RWPE2 (cell line): Measurements from ENCODE around the gene RASD2.

ENCODE experiments used
- ATAC-seq: fragments of 200-7000 bp; cut with Tn5 transposase; 3 replicates; pipeline ENCODE4 v1.9.1; 2021; ENCODE audit warnings: low read depth
- DNase-seq: peaks from one replicate; pipeline ENCODE4 v3.0.0-alpha.2; 2020; ENCODE audit warnings: low spot score
- H3K27ac ChIP-seq: fragments of 450-650 bp; 2 replicates; pipeline ENCODE4 v1.5.1; 2017; ENCODE audit warnings: mild to moderate bottlenecking; ENCODE audit not compliant: poor library complexity, severe bottlenecking
- H3K27me3 ChIP-seq: fragments of 250-450 bp; sonication (Bioruptor Pico); 2 replicates; pipeline ENCODE4 v1.5.1; 2021; ENCODE audit warnings: mild to moderate bottlenecking, moderate library complexity; ENCODE audit not compliant: insufficient read depth, poor library complexity, severe bottlenecking
- H3K36me3 ChIP-seq: fragments of 250-450 bp; sonication (Bioruptor Pico); 2 replicates; pipeline ENCODE4 v1.5.1; 2020; ENCODE audit warnings: low read depth, mild to moderate bottlenecking, moderate library complexity
- H3K4me1 ChIP-seq: fragments of 250-450 bp; sonication (Bioruptor Pico); 2 replicates; pipeline ENCODE4 v1.5.1; 2021; ENCODE audit warnings: mild to moderate bottlenecking, moderate library complexity; ENCODE audit not compliant: insufficient read depth, poor library complexity, severe bottlenecking
- H3K4me3 ChIP-seq: fragments of 250-450 bp; sonication (Bioruptor Pico); 2 replicates; pipeline ENCODE4 v1.5.1; 2021; ENCODE audit warnings: mild to moderate bottlenecking, moderate library complexity; ENCODE audit not compliant: severe bottlenecking
- H3K9me3 ChIP-seq: fragments of 250-450 bp; sonication (Bioruptor Pico); 2 replicates; pipeline ENCODE4 v1.5.1; 2021; ENCODE audit warnings: mild to moderate bottlenecking, moderate library complexity; ENCODE audit not compliant: severe bottlenecking
- TF ChIP-seq, protein P1 (sequence below): fragments of 450-650 bp; IDR thresholded peaks from one replicate; pipeline ENCODE4 v1.5.1; 2017; ENCODE audit warnings: mild to moderate bottlenecking, moderate library complexity; ENCODE audit not compliant: poor library complexity, severe bottlenecking

Gene RASD2

DNA sequence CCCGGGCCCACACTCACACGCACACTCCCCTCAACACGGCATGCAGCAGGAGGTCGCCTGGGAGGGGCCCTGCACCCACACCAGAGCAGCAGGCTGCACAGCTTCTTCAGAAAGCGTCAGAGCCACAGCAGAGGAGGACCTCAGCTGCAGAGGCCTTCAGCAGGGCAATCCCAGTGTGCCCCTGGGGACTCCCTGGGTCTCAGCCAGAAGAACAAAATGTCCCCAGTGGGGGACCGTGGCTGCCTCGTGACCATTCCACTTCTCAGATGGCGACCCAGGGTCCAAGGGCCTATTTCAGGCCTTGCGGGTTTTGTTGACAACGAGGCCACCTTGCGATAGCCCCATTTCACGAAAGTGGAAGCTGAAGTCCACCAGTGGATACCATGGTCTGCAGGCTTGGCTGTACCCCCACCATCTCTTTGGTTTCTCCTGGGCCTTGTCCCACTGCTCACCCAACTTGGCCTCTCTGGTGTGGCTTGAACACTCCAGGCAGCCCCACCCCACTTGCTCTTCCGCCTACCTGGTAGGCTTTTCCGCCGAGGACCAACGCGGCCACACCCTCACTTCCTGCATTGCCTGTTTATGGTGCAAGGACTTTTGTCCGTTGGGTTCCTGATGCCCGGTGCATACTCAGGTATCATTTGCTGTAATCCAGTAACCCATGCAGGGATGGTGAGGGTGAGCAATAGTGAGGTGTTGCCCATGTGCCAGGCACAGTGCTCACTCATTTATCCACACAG lies 38.4 kb downstream of the RASD2 start:
- Histone ChIP-seq H3K36me3 (no peaks in the 10 kb centered on the region), H3K4me3 (no peak overlapping the region), H3K27me3 (no peaks in the 10 kb centered on the region), H3K27ac (no peak overlapping the region), H3K4me1 (no peaks in the 10 kb centered on the region), H3K9me3 (no peaks in the 10 kb centered on the region)
- DNase-seq = no peak
- ATAC-seq = no peak
- TF ChIP-seq, protein P1, sequence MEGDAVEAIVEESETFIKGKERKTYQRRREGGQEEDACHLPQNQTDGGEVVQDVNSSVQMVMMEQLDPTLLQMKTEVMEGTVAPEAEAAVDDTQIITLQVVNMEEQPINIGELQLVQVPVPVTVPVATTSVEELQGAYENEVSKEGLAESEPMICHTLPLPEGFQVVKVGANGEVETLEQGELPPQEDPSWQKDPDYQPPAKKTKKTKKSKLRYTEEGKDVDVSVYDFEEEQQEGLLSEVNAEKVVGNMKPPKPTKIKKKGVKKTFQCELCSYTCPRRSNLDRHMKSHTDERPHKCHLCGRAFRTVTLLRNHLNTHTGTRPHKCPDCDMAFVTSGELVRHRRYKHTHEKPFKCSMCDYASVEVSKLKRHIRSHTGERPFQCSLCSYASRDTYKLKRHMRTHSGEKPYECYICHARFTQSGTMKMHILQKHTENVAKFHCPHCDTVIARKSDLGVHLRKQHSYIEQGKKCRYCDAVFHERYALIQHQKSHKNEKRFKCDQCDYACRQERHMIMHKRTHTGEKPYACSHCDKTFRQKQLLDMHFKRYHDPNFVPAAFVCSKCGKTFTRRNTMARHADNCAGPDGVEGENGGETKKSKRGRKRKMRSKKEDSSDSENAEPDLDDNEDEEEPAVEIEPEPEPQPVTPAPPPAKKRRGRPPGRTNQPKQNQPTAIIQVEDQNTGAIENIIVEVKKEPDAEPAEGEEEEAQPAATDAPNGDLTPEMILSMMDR = no peak

DNA sequence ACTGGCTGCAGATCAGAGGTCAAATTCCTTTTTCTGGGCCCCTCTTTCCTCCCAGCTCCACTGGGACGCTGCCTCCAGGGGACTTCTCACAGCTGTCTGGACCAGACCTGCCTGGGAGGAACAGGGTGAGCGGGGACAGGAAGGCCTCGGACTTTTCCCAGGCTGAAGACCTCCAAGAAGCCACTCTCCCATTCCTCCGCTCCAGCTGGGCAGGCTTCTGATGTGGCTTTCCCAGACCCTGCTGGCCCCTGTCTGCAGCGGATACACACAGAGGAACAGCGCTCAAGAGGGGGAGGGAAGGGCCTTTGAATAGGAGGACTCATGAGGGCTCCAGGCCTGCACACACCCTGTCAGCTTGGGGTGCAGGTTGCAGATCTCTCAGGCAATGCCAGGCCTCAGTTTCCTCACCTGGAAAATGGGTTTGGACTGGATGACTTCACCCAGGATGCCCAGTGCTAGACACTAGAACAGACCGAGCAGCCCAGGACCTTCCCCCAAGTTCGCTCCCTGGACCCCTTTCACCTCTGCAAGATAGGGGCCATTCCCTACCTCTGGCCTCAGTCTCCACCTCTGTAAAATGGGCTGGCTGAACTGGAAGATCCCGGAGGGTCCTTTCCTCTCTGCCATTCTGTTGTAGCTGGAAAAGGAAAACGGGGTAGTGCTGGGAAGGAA lies 39.9 kb downstream of the RASD2 start:
- TF ChIP-seq, protein P1 = no peak
- Histone ChIP-seq H3K27me3 (no peaks in the 10 kb centered on the region), H3K4me1 (no peaks in the 10 kb centered on the region), H3K9me3 (no peaks in the 10 kb centered on the region), H3K4me3 (no peak overlapping the region), H3K27ac (no peak overlapping the region), H3K36me3 (no peaks in the 10 kb centered on the region)
- no peak for DNase-seq
- ATAC-seq = no peak

DNA sequence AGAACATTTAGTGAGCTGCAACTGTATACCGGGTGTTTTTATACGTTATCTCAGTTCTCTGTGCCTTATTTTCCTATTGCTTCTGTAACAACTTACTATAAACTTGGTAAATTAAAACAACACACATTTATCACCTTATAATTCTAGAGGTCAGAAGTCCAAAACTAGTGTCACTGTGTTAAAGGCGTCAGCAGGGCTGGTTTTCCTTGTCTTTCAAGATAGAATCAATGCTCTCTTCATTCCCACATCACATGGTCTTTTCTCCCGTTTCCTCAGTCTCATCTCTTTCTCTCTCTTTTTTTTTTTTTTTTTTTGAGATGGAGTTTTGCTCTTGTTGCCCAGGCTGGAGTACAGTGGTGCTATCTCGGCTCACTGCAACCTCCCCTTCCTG lies 40.4 kb downstream of the RASD2 start:
- DNase-seq = no peak
- TF ChIP-seq, protein P1 = no peak
- no peaks in the 10 kb centered on the region for H3K36me3 ChIP-seq
- H3K27ac ChIP-seq = no peak overlapping the region
- H3K4me1 ChIP-seq = no peaks in the 10 kb centered on the region
- H3K4me3 ChIP-seq = no peak overlapping the region
- no peaks in the 10 kb centered on the region for H3K27me3 ChIP-seq
- no peak for ATAC-seq
- no peaks in the 10 kb centered on the region for H3K9me3 ChIP-seq

DNA sequence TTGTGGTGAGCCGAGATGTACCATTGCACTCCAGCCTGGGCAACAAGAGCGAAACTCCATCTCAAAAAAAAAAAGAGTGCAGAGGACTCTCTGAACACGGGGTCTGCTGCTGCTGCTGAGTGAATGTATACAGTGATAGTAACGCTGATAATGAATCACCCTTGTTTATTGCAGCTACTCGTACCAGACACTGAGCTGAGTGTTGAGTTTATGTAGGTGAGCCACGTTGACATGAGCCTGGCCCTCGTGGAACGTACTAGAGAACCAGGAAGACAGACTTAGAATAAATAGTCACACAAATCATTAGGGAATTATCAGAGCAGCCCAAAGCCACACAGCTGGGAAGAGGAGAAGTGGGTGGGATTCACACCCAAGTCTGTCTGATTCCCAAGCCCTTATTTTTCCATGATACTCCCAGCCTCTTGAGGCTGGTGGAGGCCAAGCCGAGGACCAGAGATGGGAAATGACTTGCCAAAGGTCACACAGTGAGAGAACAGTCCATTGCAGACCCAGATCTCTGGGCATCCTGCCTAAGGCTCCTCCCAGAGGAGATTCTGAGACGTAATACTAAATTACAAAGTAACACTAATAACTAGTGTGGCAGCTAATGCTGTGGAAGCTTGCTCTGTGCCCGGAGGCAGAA lies 41.7 kb downstream of the RASD2 start:
- no peak overlapping the region for H3K4me3 ChIP-seq
- H3K27me3 ChIP-seq = no peaks in the 10 kb centered on the region
- H3K4me1 ChIP-seq = no peaks in the 10 kb centered on the region
- DNase-seq (no peak), ATAC-seq (no peak)
- TF ChIP-seq, protein P1 = no peak
- H3K27ac ChIP-seq = no peak overlapping the region
- H3K9me3 ChIP-seq = no peaks in the 10 kb centered on the region
- H3K36me3 ChIP-seq = no peaks in the 10 kb centered on the region
